Measurements from ENCODE around the gene NEIL3. TPM values are rescaled to one million over a fixed set of nuclear protein-coding genes. Genes with fewer than 3 reads are reported as not detected.

NEIL3 gene
- total RNA-seq, 2 experiments from 2014 or later, result 0.22 to 0.25 TPM

- H3K4me1 Mint-ChIP-seq (ENCODE audit: low read depth), result no peaks in the 10 kb centered on the region
- ChIA-PET POLR2A (interaction anchor here (0.6 kb wide), 1 partner anchor 13 kb away, joined by 4 read pairs; no protein-coding TSS in a partner anchor), CTCF (no interaction called here)
- Histone ChIP-seq H3K27me3 (ENCODE audit: control insufficient read depth in 1 of 2, insufficient read depth in 2 of 2, low read length in 2 of 2) (no peaks in the 10 kb centered on the region), H3K27ac (ENCODE audit: low read depth in 1 of 2, low read length in 2 of 2) (no peak overlapping the region), H3K36me3 (ENCODE audit: insufficient read depth, low read length) (no peaks in the 10 kb centered on the region), H3K4me1 (ENCODE audit: insufficient read depth, low read length) (no peaks in the 10 kb centered on the region), H3K4me3 (ENCODE audit: low read length) (no peak overlapping the region), H3K9me3 (ENCODE audit: control insufficient read depth in 1 of 2, insufficient read depth in 1 of 2, low read length in 2 of 2) (no peaks in the 10 kb centered on the region)
- no peak overlapping the region for H3K27ac Mint-ChIP-seq
- H3K9me3 Mint-ChIP-seq, result no peaks in the 10 kb centered on the region
- DNase-seq (no peak), ATAC-seq (ENCODE audit: poor library complexity) (no peak)
- no peaks in the 10 kb centered on the region for H3K27me3 Mint-ChIP-seq
- intact Hi-C loops (cut with DNase I, micrococcal nuclease), result no loop called here
- no peaks in the 10 kb centered on the region for H3K36me3 Mint-ChIP-seq (ENCODE audit: low read depth)
- H3K4me3 Mint-ChIP-seq, result no peak overlapping the region
- TF ChIP-seq, protein P1, sequence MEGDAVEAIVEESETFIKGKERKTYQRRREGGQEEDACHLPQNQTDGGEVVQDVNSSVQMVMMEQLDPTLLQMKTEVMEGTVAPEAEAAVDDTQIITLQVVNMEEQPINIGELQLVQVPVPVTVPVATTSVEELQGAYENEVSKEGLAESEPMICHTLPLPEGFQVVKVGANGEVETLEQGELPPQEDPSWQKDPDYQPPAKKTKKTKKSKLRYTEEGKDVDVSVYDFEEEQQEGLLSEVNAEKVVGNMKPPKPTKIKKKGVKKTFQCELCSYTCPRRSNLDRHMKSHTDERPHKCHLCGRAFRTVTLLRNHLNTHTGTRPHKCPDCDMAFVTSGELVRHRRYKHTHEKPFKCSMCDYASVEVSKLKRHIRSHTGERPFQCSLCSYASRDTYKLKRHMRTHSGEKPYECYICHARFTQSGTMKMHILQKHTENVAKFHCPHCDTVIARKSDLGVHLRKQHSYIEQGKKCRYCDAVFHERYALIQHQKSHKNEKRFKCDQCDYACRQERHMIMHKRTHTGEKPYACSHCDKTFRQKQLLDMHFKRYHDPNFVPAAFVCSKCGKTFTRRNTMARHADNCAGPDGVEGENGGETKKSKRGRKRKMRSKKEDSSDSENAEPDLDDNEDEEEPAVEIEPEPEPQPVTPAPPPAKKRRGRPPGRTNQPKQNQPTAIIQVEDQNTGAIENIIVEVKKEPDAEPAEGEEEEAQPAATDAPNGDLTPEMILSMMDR (IDR thresholded peaks at IDR 0.05), result no peak
These were observed 39.5 kb downstream of the NEIL3 start for GRCh38 chr4:177349191-177349590.

- DNase-seq (no peak), ATAC-seq (ENCODE audit: poor library complexity) (no peak)
- Mint-ChIP-seq H3K4me1 (ENCODE audit: low read depth) (no peaks in the 10 kb centered on the region), H3K27ac (no peak overlapping the region), H3K36me3 (ENCODE audit: low read depth) (no peaks in the 10 kb centered on the region), H3K9me3 (no peaks in the 10 kb centered on the region), H3K27me3 (no peaks in the 10 kb centered on the region), H3K4me3 (no peak overlapping the region)
- no peaks in the 10 kb centered on the region for H3K36me3 ChIP-seq (ENCODE audit: insufficient read depth, low read length)
- ChIA-PET POLR2A (no interaction called here), CTCF (no interaction called here)
- H3K27ac ChIP-seq (ENCODE audit: low read depth in 1 of 2, low read length in 2 of 2), result no peak overlapping the region
- intact Hi-C loops (cut with DNase I, micrococcal nuclease), result no loop called here
- H3K27me3 ChIP-seq (ENCODE audit: control insufficient read depth in 1 of 2, insufficient read depth in 2 of 2, low read length in 2 of 2), result no peaks in the 10 kb centered on the region
- H3K9me3 ChIP-seq (ENCODE audit: control insufficient read depth in 1 of 2, insufficient read depth in 1 of 2, low read length in 2 of 2), result no peaks in the 10 kb centered on the region
- TF ChIP-seq, protein P1 (IDR thresholded peaks at IDR 0.05), result no peak
- H3K4me3 ChIP-seq (ENCODE audit: low read length), result no peak overlapping the region
- no peaks in the 10 kb centered on the region for H3K4me1 ChIP-seq (ENCODE audit: insufficient read depth, low read length)
These were observed 42.1 kb downstream of the NEIL3 start for GRCh38 chr4:177351622-177352244.

DNA sequence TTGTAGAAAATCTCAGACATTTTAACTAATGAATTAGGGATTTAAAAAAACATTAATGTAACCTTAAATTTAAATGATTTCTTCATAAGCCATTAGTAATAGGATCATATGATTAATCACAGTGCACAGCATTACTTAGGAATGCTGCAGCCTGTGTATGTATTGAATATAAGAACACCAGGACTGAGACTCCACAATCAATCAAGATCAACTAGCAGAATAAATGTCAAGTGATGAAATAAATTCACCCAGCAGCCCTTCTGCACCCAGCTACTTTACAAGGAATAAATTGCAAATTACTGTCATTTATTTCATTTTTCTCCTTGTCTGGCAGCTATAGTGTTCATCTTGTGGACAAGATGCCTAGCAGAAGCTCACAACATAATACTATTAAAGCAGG lies 46.5 kb downstream of the NEIL3 start:
- POLR2A ChIA-PET, result no interaction called here
- Histone ChIP-seq H3K4me1 (ENCODE audit: insufficient read depth, low read length) (no peaks in the 10 kb centered on the region), H3K27ac (ENCODE audit: low read depth in 1 of 2, low read length in 2 of 2) (no peak overlapping the region), H3K36me3 (ENCODE audit: insufficient read depth, low read length) (no peaks in the 10 kb centered on the region), H3K27me3 (ENCODE audit: control insufficient read depth in 1 of 2, insufficient read depth in 2 of 2, low read length in 2 of 2) (no peaks in the 10 kb centered on the region), H3K9me3 (ENCODE audit: control insufficient read depth in 1 of 2, insufficient read depth in 1 of 2, low read length in 2 of 2) (no peaks in the 10 kb centered on the region), H3K4me3 (ENCODE audit: low read length) (no peak overlapping the region)
- intact Hi-C loops (cut with DNase I, micrococcal nuclease), result no loop called here
- H3K27me3 Mint-ChIP-seq, result no peaks in the 10 kb centered on the region
- DNase-seq (no peak), ATAC-seq (ENCODE audit: poor library complexity) (no peak)
- no peaks in the 10 kb centered on the region for H3K9me3 Mint-ChIP-seq
- no peaks in the 10 kb centered on the region for H3K36me3 Mint-ChIP-seq (ENCODE audit: low read depth)
- CTCF ChIA-PET, result no interaction called here
- no peaks in the 10 kb centered on the region for H3K4me1 Mint-ChIP-seq (ENCODE audit: low read depth)
- H3K27ac Mint-ChIP-seq, result no peak overlapping the region
- no peak overlapping the region for H3K4me3 Mint-ChIP-seq
- TF ChIP-seq, protein P1 (IDR thresholded peaks at IDR 0.05), result no peak
